HepG2 (cell line): Measurements from ENCODE around the gene VAC14. TPM values are rescaled to one million over a fixed set of nuclear protein-coding genes. Genes with fewer than 3 reads are reported as not detected.

Experiments used
- CAMTA2 ChIP-seq: sonication (generic); formaldehyde crosslinking; IDR thresholded peaks from 2 replicates; pipeline ENCODE4 v1.4.0; 2020; ENCODE audit warnings: mild to moderate bottlenecking, missing genetic modification reagents, borderline replicate concordance
- HOXA5 ChIP-seq: sonication (generic); formaldehyde crosslinking; IDR thresholded peaks from 2 replicates; pipeline ENCODE4 v1.4.0; 2020; ENCODE audit warnings: missing genetic modification reagents
- SATB2 ChIP-seq: sonication (generic); formaldehyde crosslinking; IDR thresholded peaks from 2 replicates; pipeline ENCODE4 v1.5.0; 2020; ENCODE audit warnings: missing genetic modification reagents
- SOX5 ChIP-seq: IDR thresholded peaks from 2 replicates; pipeline ENCODE4 v1.6.1; 2016; ENCODE audit warnings: borderline replicate concordance
- TOE1 ChIP-seq: sonication (generic); formaldehyde crosslinking; IDR thresholded peaks from 2 replicates; pipeline ENCODE4 v1.4.0; 2020; ENCODE audit warnings: mild to moderate bottlenecking, missing genetic modification reagents
- ZFY ChIP-seq: sonication (generic); formaldehyde crosslinking; IDR thresholded peaks from 2 replicates; pipeline ENCODE4 v1.4.0; 2020; ENCODE audit warnings: missing genetic modification reagents
- ZKSCAN5 ChIP-seq: sonication (generic); formaldehyde crosslinking; IDR thresholded peaks from 2 replicates; pipeline ENCODE4 v1.5.1; 2020; ENCODE audit warnings: mild to moderate bottlenecking, missing genetic modification reagents
- ZNF34 ChIP-seq: sonication (generic); formaldehyde crosslinking; IDR thresholded peaks from 2 replicates; pipeline ENCODE4 v1.4.0; 2020; ENCODE audit warnings: mild to moderate bottlenecking, missing genetic modification reagents, borderline replicate concordance
- ZNF432 ChIP-seq: sonication (generic); formaldehyde crosslinking; IDR thresholded peaks from 2 replicates; pipeline ENCODE4 v1.5.0; 2020; ENCODE audit warnings: missing genetic modification reagents, mild to moderate bottlenecking, borderline replicate concordance
- ZNF557 ChIP-seq: sonication (generic); formaldehyde crosslinking; IDR thresholded peaks from 2 replicates; pipeline ENCODE4 v1.4.0; 2020; ENCODE audit warnings: missing genetic modification reagents
- ZNF7 ChIP-seq: IDR thresholded peaks from 2 replicates; pipeline ENCODE4 v1.6.1; 2016; ENCODE audit warnings: missing biosample characterization, missing genetic modification reagents
- ZSCAN29 ChIP-seq: sonication (generic); formaldehyde crosslinking; conservative IDR thresholded peaks from 2 replicates; pipeline ENCODE4 v1.4.0; 2020; ENCODE audit warnings: mild to moderate bottlenecking, missing genetic modification reagents
- polyA plus RNA-seq, 8 experiments: library from polyadenylated mRNA; depleted of rRNA in 3 of 8; stranded (reverse) in 7 of 8; unstranded in 1 of 8; fragments of >200 nt; fragmentation: Illumina TruSeq in 4 of 8; extraction: Trizol in 4 of 8; gene quantifications; 2 replicates each; pipeline versions ENCODE4 v1.2.1 to v1.2.3, GENCODE V29; 2011 to 2016; ENCODE audit warnings: low read depth in 4 of 8, missing spikeins in 1 of 8, mixed read lengths in 1 of 8; ENCODE audit not compliant: insufficient read depth in 1 of 8
- total RNA-seq, 5 experiments: library from RNA; depleted of rRNA; stranded (reverse); fragments of >200 nt; fragmentation: Illumina TruSeq; extraction: Trizol; gene quantifications; 2 replicates each; pipeline ENCODE4 v1.2.3, GENCODE V29; 2016; ENCODE audit warnings: low read depth in 1 of 5
- TF ChIP-seq, protein P1 (sequence below): sonication (generic); formaldehyde crosslinking; IDR thresholded peaks from 2 replicates; pipeline ENCODE4 v1.4.0; 2020; ENCODE audit warnings: missing genetic modification reagents, borderline replicate concordance
- TF ChIP-seq, protein P2 (sequence below): sonication (generic); formaldehyde crosslinking; IDR thresholded peaks from 2 replicates; pipeline ENCODE4 v1.9.0; 2022; ENCODE audit warnings: low read depth, missing genetic modification reagents
- TF ChIP-seq, protein P3 (sequence below): IDR thresholded peaks from 2 replicates; pipeline ENCODE4 v1.6.1; 2016; ENCODE audit warnings: mild to moderate bottlenecking
- TF ChIP-seq, protein P4 (sequence below): sonication (generic); formaldehyde crosslinking; IDR thresholded peaks from 2 replicates; pipeline ENCODE4 v1.4.0; 2020; ENCODE audit warnings: missing genetic modification reagents
- TF ChIP-seq, protein P5 (sequence below): sonication (generic); formaldehyde crosslinking; IDR thresholded peaks from 2 replicates; pipeline ENCODE4 v1.4.0; 2020; ENCODE audit warnings: missing genetic modification reagents, mild to moderate bottlenecking, borderline replicate concordance

VAC14 gene
- total and polyA plus RNA-seq, 2 of the 13 experiments (the other 11 are each of a cell fraction or from before 2014, with no cell fraction given), result 23.5 to 24.6 TPM

DNA sequence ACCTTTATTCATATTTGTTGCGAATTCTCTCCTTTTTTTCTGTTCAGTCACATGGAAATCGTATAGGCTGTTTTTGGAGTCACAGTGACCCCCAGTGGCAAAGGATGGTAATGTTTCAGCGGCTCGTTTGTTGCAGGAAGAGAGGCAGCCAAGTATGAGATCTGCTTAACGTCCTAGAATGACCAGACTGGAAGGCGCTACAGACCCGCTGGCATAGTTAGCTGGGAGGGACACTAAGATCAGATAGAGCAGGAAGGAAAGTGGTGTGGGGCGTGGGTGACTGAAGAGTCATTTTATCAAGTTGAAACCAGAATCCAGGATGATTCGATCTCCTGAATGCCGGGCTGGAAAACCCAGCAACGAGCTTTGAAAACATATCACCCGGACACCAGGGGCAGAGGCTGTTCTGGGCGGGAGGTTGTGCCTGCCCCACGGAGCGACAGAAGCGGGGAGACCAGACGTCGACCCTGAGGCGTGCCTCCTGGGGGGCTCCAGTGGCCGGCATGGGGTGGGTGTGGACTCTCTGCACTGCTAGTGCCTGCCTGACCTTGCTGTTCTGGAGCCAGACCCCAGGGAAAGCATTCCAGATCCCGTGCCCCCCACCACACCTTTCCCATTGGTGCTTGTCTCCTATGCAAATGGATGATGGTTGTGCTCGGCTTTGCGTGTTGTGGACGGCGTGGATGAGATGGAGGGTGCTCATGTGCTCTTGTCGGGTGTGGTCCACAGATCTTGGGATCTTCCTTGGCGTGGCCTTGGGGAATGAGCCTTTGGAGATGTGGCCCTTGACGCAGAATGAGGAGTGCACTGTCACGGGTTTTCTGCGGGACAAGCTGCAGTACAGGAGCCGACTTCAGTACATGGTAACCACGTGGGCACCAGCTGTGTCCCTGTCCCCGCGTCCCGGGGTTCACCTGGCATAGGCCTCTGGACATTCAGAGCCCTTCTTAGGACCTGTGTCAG lies 146.9 kb downstream of the VAC14 start (continued):
- TF ChIP-seq HOXA5 (CRISPR knock-in tag) (peak; percentile 74; the same call in 1 of the 2 replicates), ZFY (CRISPR knock-in tag) (no peak), ZKSCAN5 (CRISPR knock-in tag) (no peak), ZNF557 (CRISPR knock-in tag) (no peak), ZNF34 (CRISPR knock-in tag) (no peak), SOX5 (peak; percentile 23; the same call in 1 of the 2 replicates), ZNF432 (CRISPR knock-in tag) (no peak), ZNF7 (CRISPR knock-in tag) (no peak), ZSCAN29 (no peak), CAMTA2 (CRISPR knock-in tag) (no peak), TOE1 (no peak), SATB2 (CRISPR knock-in tag) (no peak)
- TF ChIP-seq, protein P1, sequence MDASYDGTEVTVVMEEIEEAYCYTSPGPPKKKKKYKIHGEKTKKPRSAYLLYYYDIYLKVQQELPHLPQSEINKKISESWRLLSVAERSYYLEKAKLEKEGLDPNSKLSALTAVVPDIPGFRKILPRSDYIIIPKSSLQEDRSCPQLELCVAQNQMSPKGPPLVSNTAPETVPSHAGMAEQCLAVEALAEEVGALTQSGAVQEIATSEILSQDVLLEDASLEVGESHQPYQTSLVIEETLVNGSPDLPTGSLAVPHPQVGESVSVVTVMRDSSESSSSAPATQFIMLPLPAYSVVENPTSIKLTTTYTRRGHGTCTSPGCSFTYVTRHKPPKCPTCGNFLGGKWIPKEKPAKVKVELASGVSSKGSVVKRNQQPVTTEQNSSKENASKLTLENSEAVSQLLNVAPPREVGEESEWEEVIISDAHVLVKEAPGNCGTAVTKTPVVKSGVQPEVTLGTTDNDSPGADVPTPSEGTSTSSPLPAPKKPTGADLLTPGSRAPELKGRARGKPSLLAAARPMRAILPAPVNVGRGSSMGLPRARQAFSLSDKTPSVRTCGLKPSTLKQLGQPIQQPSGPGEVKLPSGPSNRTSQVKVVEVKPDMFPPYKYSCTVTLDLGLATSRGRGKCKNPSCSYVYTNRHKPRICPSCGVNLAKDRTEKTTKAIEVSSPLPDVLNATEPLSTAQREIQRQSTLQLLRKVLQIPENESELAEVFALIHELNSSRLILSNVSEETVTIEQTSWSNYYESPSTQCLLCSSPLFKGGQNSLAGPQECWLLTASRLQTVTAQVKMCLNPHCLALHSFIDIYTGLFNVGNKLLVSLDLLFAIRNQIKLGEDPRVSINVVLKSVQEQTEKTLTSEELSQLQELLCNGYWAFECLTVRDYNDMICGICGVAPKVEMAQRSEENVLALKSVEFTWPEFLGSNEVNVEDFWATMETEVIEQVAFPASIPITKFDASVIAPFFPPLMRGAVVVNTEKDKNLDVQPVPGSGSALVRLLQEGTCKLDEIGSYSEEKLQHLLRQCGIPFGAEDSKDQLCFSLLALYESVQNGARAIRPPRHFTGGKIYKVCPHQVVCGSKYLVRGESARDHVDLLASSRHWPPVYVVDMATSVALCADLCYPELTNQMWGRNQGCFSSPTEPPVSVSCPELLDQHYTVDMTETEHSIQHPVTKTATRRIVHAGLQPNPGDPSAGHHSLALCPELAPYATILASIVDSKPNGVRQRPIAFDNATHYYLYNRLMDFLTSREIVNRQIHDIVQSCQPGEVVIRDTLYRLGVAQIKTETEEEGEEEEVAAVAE, result no peak; the same call in 1 of the 2 replicates
- TF ChIP-seq, protein P2, sequence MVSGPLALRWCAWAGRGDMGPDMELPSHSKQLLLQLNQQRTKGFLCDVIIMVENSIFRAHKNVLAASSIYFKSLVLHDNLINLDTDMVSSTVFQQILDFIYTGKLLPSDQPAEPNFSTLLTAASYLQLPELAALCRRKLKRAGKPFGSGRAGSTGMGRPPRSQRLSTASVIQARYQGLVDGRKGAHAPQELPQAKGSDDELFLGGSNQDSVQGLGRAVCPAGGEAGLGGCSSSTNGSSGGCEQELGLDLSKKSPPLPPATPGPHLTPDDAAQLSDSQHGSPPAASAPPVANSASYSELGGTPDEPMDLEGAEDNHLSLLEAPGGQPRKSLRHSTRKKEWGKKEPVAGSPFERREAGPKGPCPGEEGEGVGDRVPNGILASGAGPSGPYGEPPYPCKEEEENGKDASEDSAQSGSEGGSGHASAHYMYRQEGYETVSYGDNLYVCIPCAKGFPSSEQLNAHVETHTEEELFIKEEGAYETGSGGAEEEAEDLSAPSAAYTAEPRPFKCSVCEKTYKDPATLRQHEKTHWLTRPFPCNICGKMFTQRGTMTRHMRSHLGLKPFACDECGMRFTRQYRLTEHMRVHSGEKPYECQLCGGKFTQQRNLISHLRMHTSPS (CRISPR knock-in tag), result no peak
- TF ChIP-seq, protein P3, sequence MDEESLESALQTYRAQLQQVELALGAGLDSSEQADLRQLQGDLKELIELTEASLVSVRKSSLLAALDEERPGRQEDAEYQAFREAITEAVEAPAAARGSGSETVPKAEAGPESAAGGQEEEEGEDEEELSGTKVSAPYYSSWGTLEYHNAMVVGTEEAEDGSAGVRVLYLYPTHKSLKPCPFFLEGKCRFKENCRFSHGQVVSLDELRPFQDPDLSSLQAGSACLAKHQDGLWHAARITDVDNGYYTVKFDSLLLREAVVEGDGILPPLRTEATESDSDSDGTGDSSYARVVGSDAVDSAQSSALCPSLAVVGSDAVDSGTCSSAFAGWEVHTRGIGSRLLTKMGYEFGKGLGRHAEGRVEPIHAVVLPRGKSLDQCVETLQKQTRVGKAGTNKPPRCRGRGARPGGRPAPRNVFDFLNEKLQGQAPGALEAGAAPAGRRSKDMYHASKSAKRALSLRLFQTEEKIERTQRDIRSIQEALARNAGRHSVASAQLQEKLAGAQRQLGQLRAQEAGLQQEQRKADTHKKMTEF (CRISPR knock-in tag), result no peak
- TF ChIP-seq, protein P4, sequence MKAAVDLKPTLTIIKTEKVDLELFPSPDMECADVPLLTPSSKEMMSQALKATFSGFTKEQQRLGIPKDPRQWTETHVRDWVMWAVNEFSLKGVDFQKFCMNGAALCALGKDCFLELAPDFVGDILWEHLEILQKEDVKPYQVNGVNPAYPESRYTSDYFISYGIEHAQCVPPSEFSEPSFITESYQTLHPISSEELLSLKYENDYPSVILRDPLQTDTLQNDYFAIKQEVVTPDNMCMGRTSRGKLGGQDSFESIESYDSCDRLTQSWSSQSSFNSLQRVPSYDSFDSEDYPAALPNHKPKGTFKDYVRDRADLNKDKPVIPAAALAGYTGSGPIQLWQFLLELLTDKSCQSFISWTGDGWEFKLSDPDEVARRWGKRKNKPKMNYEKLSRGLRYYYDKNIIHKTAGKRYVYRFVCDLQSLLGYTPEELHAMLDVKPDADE, result no peak
- TF ChIP-seq, protein P5, sequence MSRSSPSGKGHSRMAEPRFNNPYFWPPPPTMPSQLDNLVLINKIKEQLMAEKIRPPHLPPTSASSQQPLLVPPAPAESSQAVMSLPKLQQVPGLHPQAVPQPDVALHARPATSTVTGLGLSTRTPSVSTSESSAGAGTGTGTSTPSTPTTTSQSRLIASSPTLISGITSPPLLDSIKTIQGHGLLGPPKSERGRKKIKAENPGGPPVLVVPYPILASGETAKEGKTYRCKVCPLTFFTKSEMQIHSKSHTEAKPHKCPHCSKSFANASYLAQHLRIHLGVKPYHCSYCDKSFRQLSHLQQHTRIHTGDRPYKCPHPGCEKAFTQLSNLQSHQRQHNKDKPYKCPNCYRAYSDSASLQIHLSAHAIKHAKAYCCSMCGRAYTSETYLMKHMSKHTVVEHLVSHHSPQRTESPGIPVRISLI (CRISPR knock-in tag), result peak; percentile 71; the same call in 1 of the 2 replicates
